ENCODE data around the gene ZNF668.
"Not testable (repeated sequence)": the region's sequence is repeated elsewhere in the genome, so short reads cannot be mapped to it uniquely, and the experiment has no call there.

ZNF668 gene

DNA sequence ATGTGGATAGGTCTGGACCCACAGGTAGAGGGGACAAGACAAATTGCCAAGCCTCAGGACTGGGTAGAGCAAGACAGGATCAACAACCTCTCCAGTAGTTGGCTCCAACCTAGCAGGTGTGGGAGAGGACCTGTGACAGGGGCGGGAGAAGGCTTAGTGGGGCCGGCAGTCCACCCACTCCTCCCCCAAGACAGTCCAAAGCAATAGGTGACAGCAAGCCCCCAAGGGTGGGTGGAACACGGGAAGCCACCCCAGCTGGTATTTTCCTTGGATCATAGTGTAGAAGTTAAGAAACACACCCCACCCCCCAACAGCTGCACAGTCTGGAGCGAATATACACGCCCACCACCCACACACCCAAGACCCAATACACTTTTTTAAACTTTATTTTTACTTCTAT lies 44.8 kb downstream of the ZNF668 start:
- H3K27me3 Mint-ChIP-seq (ENCODE audit: low read depth, poor library complexity), result peaks cover 14% of the 10 kb centered on the region
- H3K4me1 Mint-ChIP-seq, result peaks cover 25% of the 10 kb centered on the region
- H3K4me3 Mint-ChIP-seq, result no peak overlapping the region
- no peaks in the 10 kb centered on the region for H3K36me3 Mint-ChIP-seq (ENCODE audit: low read depth)
- H3K9me3 Mint-ChIP-seq, result no peaks in the 10 kb centered on the region
- H3K27ac Mint-ChIP-seq, result no peak overlapping the region
- DNase-seq, result no peak
- TF ChIP-seq, protein P1, sequence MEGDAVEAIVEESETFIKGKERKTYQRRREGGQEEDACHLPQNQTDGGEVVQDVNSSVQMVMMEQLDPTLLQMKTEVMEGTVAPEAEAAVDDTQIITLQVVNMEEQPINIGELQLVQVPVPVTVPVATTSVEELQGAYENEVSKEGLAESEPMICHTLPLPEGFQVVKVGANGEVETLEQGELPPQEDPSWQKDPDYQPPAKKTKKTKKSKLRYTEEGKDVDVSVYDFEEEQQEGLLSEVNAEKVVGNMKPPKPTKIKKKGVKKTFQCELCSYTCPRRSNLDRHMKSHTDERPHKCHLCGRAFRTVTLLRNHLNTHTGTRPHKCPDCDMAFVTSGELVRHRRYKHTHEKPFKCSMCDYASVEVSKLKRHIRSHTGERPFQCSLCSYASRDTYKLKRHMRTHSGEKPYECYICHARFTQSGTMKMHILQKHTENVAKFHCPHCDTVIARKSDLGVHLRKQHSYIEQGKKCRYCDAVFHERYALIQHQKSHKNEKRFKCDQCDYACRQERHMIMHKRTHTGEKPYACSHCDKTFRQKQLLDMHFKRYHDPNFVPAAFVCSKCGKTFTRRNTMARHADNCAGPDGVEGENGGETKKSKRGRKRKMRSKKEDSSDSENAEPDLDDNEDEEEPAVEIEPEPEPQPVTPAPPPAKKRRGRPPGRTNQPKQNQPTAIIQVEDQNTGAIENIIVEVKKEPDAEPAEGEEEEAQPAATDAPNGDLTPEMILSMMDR (IDR thresholded peaks at IDR 0.05), result no peak

DNA sequence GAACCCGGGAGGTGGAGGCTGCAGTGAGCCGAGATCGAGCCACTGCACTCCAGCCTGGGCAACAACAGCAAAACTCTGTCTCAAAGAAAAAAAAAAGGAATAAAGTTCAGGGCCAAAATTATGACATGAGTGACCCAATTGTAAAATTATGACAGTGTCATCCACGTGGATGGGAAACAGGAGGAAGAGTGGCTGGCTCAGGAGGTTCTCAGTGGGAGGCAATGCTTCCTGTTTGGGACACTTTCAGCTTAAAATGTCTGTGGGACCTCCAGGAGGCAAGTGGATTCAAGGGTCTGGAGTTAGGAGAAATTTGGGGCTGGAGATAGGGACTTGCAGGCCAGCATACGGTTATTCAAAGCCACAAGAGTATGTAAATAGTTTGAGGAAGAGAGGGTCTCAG lies 48.7 kb downstream of the ZNF668 start:
- DNase-seq, result no peak
- no peaks in the 10 kb centered on the region for H3K36me3 Mint-ChIP-seq (ENCODE audit: low read depth)
- H3K27me3 Mint-ChIP-seq (ENCODE audit: low read depth, poor library complexity), result peaks cover 13% of the 10 kb centered on the region
- no peaks in the 10 kb centered on the region for H3K9me3 Mint-ChIP-seq
- TF ChIP-seq, protein P1 (IDR thresholded peaks at IDR 0.05), result no peak
- peaks cover 8% of the 10 kb centered on the region for H3K4me1 Mint-ChIP-seq
- H3K27ac Mint-ChIP-seq, result no peak overlapping the region
- no peak overlapping the region for H3K4me3 Mint-ChIP-seq

DNA sequence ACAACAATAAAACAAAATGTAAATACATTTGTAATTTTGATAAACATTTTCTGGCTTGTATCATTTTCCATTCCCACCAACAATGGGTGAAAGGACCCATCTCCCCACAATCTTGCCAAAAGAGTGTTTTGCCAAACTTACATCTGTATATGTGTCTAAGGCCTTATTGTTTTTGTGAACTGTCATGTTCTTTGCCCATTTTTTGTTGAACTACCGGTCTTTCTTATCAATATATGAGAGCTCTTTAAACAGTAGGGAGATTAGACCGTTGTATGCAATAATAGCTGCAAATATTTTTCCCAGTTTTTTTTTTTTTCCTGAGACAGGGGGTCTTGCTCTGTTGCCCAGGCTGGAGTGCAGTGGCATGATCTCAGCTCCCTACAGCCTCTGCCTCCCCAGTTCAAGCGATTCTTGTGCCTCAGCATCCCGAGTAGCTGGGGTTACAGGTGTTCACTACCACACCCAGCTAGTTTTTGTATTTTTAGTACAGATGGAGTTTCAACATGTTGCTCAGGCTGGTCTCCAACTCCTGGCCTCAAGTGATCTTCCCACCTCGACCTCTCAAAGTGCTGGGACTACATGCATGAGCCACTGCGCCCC lies 50.3 kb downstream of the ZNF668 start:
- no peaks in the 10 kb centered on the region for H3K9me3 Mint-ChIP-seq
- H3K4me3 Mint-ChIP-seq, result no peak overlapping the region
- H3K27ac Mint-ChIP-seq, result no peak overlapping the region
- no peak for DNase-seq
- TF ChIP-seq, protein P1 (IDR thresholded peaks at IDR 0.05), result no peak
- H3K36me3 Mint-ChIP-seq (ENCODE audit: low read depth), result no peaks in the 10 kb centered on the region
- H3K27me3 Mint-ChIP-seq (ENCODE audit: low read depth, poor library complexity), result peaks cover 17% of the 10 kb centered on the region
- peaks cover 8% of the 10 kb centered on the region for H3K4me1 Mint-ChIP-seq

DNA sequence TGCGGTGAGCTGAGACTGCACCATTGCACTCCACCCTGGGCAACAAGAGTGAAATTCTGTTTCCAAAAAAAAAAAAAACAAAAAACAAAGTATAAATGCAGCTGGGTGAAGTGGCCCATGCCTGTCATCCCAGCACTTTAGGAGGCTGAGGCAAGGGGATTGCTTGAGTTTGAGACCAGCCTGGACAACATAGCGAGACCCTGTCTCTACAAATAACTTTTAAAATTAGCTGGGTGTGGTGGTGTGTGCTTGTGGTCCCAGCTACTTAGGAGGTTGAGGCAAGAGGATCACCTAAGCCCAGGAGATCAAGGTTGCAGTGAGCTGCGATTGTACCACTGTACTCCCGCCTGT lies 50.8 kb downstream of the ZNF668 start:
- Mint-ChIP-seq H3K36me3 (ENCODE audit: low read depth) (no peaks in the 10 kb centered on the region), H3K27me3 (ENCODE audit: low read depth, poor library complexity) (peaks cover 22% of the 10 kb centered on the region), H3K9me3 (no peaks in the 10 kb centered on the region), H3K27ac (no peak overlapping the region), H3K4me3 (no peak overlapping the region), H3K4me1 (peaks cover 8% of the 10 kb centered on the region)
- DNase-seq, result no peak
- TF ChIP-seq, protein P1 (IDR thresholded peaks at IDR 0.05), result no peak

DNA sequence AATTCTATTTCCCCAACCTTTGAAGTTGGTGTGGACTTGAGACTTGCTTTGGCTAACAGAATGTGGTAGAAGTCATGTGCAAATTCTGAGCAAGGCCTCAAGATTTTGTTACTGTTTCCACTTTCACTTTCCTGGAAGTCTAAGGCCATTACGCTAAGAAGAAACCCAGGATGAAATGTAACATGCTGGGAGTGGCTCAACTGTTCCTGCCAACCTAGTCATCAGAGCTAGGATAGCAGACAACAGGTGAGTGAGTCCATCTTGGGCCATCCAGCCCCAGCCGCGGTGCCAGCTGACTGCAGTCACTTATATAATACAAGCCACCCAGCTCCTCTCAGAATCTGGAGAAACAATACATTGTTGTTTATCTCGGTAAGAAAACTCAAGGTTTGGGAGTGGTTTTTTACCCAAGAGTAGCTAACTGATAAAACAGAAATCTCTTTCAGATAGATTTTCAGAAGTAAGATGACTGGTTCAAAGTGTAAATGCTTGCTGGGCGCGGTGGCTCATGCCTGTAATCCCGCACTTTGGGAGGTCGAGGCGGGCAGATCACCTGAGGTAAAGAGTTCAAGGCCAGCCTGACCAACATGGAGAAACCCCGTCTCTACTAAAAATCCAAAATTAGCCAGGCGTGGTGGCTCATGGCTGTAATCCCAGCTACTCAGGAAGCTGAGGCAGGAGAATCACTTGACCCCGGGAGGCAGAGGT lies 51.3 kb downstream of the ZNF668 start:
- DNase-seq, result no peak
- TF ChIP-seq, protein P1 (IDR thresholded peaks at IDR 0.05), result no peak
- Mint-ChIP-seq H3K4me1 (peaks cover 8% of the 10 kb centered on the region), H3K9me3 (no peaks in the 10 kb centered on the region), H3K36me3 (ENCODE audit: low read depth) (no peaks in the 10 kb centered on the region), H3K27ac (no peak overlapping the region), H3K4me3 (no peak overlapping the region), H3K27me3 (ENCODE audit: low read depth, poor library complexity) (peaks cover 22% of the 10 kb centered on the region)

DNA sequence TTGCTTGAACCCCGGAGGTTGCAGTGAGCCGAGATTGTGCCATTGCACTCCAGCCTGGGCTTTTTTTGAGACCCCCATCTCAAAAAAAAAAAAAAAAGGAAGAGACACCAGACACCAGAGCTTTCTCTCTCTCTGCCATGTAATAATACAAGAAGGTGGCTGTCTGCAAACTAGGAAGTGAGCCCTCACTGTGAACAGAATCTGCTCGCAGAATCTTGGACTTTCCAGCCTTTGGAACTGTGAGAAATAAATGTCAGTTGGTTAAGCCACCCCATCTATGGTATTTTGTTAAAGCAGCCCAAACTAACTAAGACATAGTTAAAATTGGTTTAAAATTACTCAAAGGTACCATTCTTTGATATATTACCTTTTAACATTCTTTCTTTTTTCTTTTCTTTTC lies 53.5 kb downstream of the ZNF668 start:
- Mint-ChIP-seq H3K4me3 (no peak overlapping the region), H3K27me3 (ENCODE audit: low read depth, poor library complexity) (peaks cover 18% of the 10 kb centered on the region), H3K9me3 (no peaks in the 10 kb centered on the region), H3K4me1 (peaks cover 4% of the 10 kb centered on the region), H3K27ac (no peak overlapping the region), H3K36me3 (ENCODE audit: low read depth) (no peaks in the 10 kb centered on the region)
- no peak for DNase-seq
- TF ChIP-seq, protein P1 (IDR thresholded peaks at IDR 0.05), result no peak

DNA sequence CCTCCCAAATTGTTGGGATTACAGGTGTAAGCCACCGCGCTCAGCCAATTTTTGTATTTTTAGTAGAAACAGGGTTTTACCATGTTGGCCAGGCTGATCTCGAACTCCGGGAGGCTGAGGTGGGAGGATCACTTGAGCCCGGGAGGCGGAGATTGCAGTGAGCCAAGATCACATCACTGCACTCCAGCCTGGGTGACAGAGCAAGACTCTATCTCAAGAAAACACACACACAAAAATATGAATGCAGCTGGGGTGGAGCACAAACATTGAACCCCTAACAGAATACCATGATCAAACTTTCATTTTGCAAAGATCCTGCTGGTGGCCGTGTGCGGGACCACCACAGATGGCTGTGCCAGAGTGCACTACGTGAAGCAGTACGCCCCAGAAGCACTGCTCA lies 56.3 kb downstream of the ZNF668 start:
- H3K36me3 Mint-ChIP-seq (ENCODE audit: low read depth); H3K27ac Mint-ChIP-seq; H3K4me1 Mint-ChIP-seq; H3K4me3 Mint-ChIP-seq; H3K9me3 Mint-ChIP-seq; DNase-seq: not testable (repeated sequence)
- peaks cover 31% of the 10 kb centered on the region for H3K27me3 Mint-ChIP-seq (ENCODE audit: low read depth, poor library complexity)

Measured in nephron progenitor cell (in vitro differentiated cells).